HPDE6-E6E7 (cell line): ENCODE results near the gene CHERP.
A peak's percentile ranks its signal among the peaks of the same experiment; 100 is the strongest.

ENCODE experiments used
- DNase-seq: peaks from one replicate; pipeline ENCODE4 v3.0.0; 2011; ENCODE audit warnings: missing footprints; ENCODE audit errors: extremely low spot score

The CHERP gene

GRCh38 chr19:16542045-16542909 is at the start of gene CHERP:
CHERP (minus strand) TSS chr19:16542437; CDS start chr19:16542378, 59 bp downstream.
- DNase-seq = peak; percentile 87

GRCh38 chr19:16590876-16591802 is 48.9 kb upstream of the CHERP start:
- DNase-seq = no peak

DNA sequence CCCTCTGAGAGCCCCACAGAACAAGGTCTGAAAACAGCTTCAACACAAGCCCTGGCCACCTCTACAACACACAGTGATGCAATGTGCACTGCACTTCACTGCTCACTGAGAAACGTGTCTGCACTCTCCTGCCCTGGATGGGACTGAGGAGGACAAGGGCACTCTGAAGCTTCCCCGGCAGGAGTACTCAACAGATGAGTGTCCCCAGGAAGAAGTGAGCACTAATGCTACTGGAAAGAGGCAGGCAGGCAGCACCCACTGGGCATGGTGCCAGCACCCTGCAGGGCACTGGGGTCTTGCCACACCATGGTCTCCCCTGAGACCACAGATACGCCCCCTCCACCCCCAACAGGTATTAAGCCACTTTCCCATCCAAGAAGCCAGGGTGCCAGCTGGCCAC is 47.7 kb upstream of the CHERP start:
- no peak for DNase-seq

- no peak for DNase-seq
Observed at GRCh38 chr19:16588824-16589577, 46.8 kb upstream of the CHERP start.

GRCh38 chr19:16587833-16588823 is 45.9 kb upstream of the CHERP start:
- DNase-seq = no peak

- peak; percentile 41 for DNase-seq
Observed at GRCh38 chr19:16586991-16587832, 45.0 kb upstream of the CHERP start.

GRCh38 chr19:16586477-16586871 is 44.2 kb upstream of the CHERP start:
- no peak for DNase-seq

DNA sequence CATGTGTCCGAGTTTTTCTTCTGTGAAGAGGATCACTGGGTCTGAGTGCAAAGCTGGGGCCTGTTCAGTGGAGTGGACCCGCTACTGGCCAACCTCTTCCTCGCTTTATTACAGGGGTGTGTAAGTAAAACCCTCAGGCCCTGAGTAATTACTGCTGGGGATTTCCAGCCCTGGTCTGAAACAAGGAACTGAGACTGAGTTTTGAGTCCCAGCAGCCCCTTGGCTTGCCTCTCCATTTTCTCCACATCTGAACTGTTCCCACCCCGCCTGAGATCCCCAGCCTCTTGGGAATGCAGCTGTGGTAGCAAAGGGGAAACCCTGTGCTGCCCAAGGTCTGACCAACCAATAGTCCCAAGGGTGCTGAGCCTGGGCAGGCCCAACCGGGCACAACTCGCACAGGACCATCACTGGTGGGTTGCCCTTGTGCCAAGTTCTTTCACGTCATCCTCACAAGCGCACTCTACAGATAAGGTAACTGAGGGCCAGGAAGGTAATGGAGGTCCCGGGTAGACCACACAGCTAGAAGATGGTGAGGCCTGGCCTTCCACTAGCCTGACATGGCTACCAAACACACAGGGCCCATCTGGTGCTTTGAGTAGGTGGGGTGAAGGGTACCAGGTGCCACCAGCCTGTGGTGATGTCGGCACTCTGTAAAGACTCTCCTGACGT is 43.7 kb upstream of the CHERP start:
- DNase-seq = no peak

- no peak for DNase-seq
Observed at GRCh38 chr19:16585094-16585801, 43.0 kb upstream of the CHERP start.

DNA sequence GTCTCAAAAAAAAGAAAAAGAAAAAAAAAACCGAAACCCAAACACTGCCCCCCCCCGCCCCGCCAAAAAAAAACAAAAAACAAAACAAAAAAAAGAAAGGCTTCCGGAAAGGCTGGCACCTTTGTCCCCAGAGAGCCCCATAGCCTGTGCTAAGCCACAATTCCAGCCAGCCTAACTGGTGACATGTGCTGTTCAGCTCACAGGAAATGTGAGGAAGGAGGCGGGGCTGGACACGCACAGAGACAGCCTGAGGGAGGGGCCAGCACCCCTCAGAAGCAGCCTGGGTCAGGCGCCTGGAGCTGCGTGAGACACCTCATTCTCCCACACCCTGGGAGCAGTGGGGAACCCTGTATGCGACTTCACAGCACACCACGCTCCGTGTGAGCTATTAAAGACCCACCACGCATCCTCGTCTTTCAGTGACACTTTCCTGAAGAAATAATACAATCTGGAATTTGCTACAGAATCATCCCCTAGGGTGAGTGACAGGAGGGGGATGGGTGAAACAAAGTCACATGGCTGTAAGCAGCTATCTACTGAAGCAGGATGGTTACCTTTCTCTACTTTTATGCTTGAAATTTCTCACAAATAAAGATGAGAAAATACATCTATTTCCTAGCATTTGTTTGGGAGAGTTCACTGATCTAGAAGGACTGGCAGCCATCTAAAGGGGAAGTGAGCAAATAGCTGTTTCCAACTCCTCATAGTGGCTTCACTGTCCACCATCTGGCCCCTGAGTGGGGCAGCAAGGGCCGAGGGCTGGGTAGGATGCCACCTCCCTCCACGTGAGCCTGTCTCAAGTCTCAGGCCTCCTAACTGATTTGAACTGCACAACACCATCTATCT is 42.2 kb upstream of the CHERP start:
- DNase-seq = peak; percentile 89

DNA sequence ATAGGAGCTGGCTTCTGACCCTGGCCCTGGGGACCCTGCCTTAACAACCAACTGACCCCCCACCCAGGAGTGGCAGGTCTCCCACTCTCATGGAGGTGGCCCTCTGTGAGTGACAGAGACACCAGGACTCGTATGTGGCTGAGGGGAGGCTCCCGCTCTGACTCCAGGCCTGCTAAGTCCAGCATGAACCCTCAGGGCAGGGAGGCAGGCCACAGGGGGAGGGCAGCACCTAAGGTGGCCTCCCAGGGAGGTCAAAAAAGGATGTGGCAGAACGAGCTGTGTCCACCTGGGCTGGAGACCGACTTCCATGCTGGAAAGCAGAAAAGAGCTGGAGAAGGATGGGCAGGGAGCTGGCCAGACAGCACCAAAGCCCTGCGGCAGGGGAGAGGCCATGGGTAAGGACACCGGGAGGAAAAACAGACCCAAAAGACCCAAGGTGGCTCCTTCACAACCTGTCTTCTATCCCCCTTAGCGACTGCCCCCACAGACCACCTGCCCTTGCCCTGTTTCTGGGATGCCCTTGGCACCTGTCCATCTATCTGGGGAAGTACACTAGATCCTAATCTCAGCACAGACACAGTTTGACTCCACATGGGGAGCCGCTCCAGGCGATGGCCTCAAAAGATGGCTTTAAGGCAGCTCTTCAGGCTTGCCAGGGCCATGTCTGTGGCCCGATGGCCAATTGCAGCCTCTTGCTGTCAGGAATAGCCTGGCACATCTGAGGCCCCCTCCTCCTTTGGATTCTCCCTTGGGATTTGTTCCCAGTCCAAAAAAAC is 40.4 kb upstream of the CHERP start:
- no peak for DNase-seq

DNA sequence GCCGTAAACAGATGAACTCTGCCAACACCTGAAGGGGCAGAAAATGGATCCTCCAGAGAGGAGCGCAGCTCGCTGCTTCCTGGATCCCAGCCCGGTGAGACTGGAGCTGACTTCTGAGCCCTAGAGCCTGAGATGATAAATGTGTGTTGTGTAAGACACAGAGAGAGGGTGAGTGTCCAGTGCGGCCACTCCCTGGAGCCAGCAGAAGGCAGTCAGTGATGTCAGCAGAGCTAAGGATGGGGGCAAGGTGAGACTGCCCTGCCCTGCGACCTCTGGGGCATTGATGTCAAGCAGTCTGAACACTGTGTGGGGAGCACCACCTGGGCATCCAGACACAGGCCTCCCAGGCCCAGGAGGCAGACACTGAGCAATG is 39.7 kb upstream of the CHERP start:
- DNase-seq = no peak

GRCh38 chr19:16581145-16581970 is 39.1 kb upstream of the CHERP start:
- DNase-seq = no peak

DNA sequence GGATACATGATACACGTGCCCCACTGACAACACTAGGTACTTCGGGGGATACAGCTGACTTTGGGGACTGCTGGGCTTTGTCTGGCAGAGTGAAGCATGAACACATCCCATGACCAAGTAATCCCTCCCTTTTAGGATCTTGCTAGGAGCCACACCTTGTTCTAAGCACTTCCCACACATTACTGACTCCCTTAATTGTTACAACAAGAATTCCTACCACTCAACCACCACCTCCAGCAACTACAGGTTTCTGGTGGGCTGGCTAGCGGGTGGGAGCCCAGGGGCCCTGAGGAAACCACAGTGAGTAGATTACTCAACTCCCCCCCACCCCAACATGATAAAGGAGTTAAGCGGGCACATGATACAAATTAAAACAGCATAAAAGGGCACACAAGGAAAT is 37.1 kb upstream of the CHERP start:
- no peak for DNase-seq

GRCh38 chr19:16577531-16577985 is 35.3 kb upstream of the CHERP start:
- no peak for DNase-seq
